ENCODE data around the gene MADCAM1. TPM values are rescaled to one million over a fixed set of nuclear protein-coding genes. Genes with fewer than 3 reads are reported as not detected.

Gene MADCAM1
- polyA plus RNA-seq, 1 experiment: not detected

DNA sequence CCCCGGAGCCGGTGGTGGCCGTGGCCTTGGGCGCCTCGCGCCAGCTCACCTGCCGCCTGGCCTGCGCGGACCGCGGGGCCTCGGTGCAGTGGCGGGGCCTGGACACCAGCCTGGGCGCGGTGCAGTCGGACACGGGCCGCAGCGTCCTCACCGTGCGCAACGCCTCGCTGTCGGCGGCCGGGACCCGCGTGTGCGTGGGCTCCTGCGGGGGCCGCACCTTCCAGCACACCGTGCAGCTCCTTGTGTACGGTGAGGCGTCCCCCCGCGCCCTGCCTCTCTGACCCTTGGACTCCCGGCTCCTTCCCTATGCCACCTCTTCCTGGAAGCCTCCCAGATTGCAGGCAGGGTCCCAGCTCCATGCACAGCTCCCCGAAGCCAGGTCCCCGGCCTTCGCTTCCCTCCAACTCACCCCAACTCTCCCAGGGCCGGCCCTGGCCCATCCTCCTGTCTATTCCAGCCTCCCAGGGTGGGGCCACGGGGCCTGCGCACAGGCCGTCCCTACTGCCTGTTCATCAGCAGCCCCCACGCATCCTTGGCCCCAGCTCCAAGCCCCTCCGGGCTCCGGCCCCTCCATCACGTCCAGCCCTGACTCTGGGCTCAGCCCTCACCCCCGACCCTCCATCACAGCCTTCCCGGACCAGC, 1.7 kb downstream of the MADCAM1 start:
- ChIA-PET CTCF (interaction anchor here (1.6 kb wide), 1 partner anchor 9 kb away, joined by 9 read pairs; no protein-coding TSS in a partner anchor), POLR2A (interaction anchor here (0.7 kb wide), 1 partner anchor 9 kb away, joined by 4 read pairs; no protein-coding TSS in a partner anchor)
- Histone ChIP-seq H3K4me3 (ENCODE audit: low read depth, low read length) (no peak overlapping the region), H3K9me3 (ENCODE audit: control insufficient read depth, insufficient read depth, low read length) (peaks cover 7% of the 10 kb centered on the region; the same call in 1 of the 2 replicates), H3K27me3 (ENCODE audit: control insufficient read depth, insufficient read depth, low read length) (peaks cover 22% of the 10 kb centered on the region), H3K27ac (ENCODE audit: low read depth, low read length) (no peak overlapping the region)
- TF ChIP-seq, protein P1, sequence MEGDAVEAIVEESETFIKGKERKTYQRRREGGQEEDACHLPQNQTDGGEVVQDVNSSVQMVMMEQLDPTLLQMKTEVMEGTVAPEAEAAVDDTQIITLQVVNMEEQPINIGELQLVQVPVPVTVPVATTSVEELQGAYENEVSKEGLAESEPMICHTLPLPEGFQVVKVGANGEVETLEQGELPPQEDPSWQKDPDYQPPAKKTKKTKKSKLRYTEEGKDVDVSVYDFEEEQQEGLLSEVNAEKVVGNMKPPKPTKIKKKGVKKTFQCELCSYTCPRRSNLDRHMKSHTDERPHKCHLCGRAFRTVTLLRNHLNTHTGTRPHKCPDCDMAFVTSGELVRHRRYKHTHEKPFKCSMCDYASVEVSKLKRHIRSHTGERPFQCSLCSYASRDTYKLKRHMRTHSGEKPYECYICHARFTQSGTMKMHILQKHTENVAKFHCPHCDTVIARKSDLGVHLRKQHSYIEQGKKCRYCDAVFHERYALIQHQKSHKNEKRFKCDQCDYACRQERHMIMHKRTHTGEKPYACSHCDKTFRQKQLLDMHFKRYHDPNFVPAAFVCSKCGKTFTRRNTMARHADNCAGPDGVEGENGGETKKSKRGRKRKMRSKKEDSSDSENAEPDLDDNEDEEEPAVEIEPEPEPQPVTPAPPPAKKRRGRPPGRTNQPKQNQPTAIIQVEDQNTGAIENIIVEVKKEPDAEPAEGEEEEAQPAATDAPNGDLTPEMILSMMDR (IDR thresholded peaks at IDR 0.05; ENCODE audit: low read depth, low read length): no peak
- no peak for DNase-seq (ENCODE audit: low read depth, low spot score)

GRCh38 chr19:498511-498891, 2.2 kb downstream of the MADCAM1 start:
- no peak overlapping the region for H3K4me3 ChIP-seq (ENCODE audit: low read depth, low read length)
- POLR2A ChIA-PET: interaction anchor here (0.6 kb wide), 1 partner anchor 76 kb away, joined by 3 read pairs; no protein-coding TSS in a partner anchor
- CTCF ChIA-PET: interaction anchor here (1.6 kb wide), 1 partner anchor 8 kb away, joined by 9 read pairs; no protein-coding TSS in a partner anchor
- H3K9me3 ChIP-seq (ENCODE audit: control insufficient read depth, insufficient read depth, low read length): peaks cover 1% of the 10 kb centered on the region; the same call in 1 of the 2 replicates
- DNase-seq (ENCODE audit: low read depth, low spot score): no peak
- peaks cover 22% of the 10 kb centered on the region for H3K27me3 ChIP-seq (ENCODE audit: control insufficient read depth, insufficient read depth, low read length)
- no peak overlapping the region for H3K27ac ChIP-seq (ENCODE audit: low read depth, low read length)
- TF ChIP-seq, protein P1 (IDR thresholded peaks at IDR 0.05; ENCODE audit: low read depth, low read length): no peak

- H3K27me3 ChIP-seq (ENCODE audit: control insufficient read depth, insufficient read depth, low read length): peaks cover 22% of the 10 kb centered on the region
- CTCF ChIA-PET: interaction anchor here (1.6 kb wide), 1 partner anchor 7 kb away, joined by 9 read pairs; no protein-coding TSS in a partner anchor
- TF ChIP-seq, protein P1 (IDR thresholded peaks at IDR 0.05; ENCODE audit: low read depth, low read length): no peak
- POLR2A ChIA-PET: interaction anchor here (0.6 kb wide), 1 partner anchor 77 kb away, joined by 3 read pairs; no protein-coding TSS in a partner anchor
- no peak for DNase-seq (ENCODE audit: low read depth, low spot score)
- no peak overlapping the region for H3K4me3 ChIP-seq (ENCODE audit: low read depth, low read length)
- H3K9me3 ChIP-seq (ENCODE audit: control insufficient read depth, insufficient read depth, low read length): no peaks in the 10 kb centered on the region; the same call in 1 of the 2 replicates
- H3K27ac ChIP-seq (ENCODE audit: low read depth, low read length): no peak overlapping the region
Measured at GRCh38 chr19:498977-499623, 2.8 kb downstream of the MADCAM1 start.

DNA sequence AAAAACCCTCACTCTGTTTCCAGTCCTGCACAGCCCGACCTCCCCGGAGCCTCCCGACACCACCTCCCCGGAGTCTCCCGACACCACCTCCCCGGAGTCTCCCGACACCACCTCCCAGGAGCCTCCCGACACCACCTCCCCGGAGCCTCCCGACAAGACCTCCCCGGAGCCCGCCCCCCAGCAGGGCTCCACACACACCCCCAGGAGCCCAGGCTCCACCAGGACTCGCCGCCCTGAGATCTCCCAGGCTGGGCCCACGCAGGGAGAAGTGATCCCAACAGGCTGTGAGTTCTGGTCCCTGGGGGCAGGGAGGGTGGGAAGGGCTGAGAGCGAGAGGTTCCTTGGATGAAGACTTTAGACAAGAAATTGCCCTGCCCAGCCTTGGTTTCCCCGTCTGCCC, 5.4 kb downstream of the MADCAM1 start:
- ChIA-PET CTCF (no interaction called here), POLR2A (no interaction called here)
- no peak overlapping the region for H3K4me3 ChIP-seq (ENCODE audit: low read depth, low read length)
- no peak overlapping the region for H3K27ac ChIP-seq (ENCODE audit: low read depth, low read length)
- no peaks in the 10 kb centered on the region; the same call in 1 of the 2 replicates for H3K9me3 ChIP-seq (ENCODE audit: control insufficient read depth, insufficient read depth, low read length)
- TF ChIP-seq, protein P1 (IDR thresholded peaks at IDR 0.05; ENCODE audit: low read depth, low read length): no peak
- H3K27me3 ChIP-seq (ENCODE audit: control insufficient read depth, insufficient read depth, low read length): peaks cover 17% of the 10 kb centered on the region
- DNase-seq (ENCODE audit: low read depth, low spot score): no peak

DNA sequence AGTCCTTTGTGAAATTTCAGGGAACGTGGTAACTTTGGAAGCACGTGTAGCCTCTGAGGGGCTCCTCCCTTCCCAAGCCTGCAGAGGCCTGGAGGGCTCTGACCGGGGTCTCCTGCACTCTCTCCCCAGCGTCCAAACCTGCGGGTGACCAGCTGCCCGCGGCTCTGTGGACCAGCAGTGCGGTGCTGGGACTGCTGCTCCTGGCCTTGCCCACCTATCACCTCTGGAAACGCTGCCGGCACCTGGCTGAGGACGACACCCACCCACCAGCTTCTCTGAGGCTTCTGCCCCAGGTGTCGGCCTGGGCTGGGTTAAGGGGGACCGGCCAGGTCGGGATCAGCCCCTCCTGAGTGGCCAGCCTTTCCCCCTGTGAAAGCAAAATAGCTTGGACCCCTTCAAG, 8.3 kb downstream of the MADCAM1 start:
- H3K27ac ChIP-seq (ENCODE audit: low read depth, low read length): no peak overlapping the region
- H3K9me3 ChIP-seq (ENCODE audit: control insufficient read depth, insufficient read depth, low read length): no peaks in the 10 kb centered on the region; the same call in 1 of the 2 replicates
- ChIA-PET POLR2A (no interaction called here), CTCF (interaction anchor here (0.7 kb wide), 1 partner anchor 9 kb away, joined by 4 read pairs; the partner anchor contains the start of gene MADCAM1)
- H3K4me3 ChIP-seq (ENCODE audit: low read depth, low read length): no peak overlapping the region
- TF ChIP-seq, protein P1 (IDR thresholded peaks at IDR 0.05; ENCODE audit: low read depth, low read length): no peak
- DNase-seq (ENCODE audit: low read depth, low spot score): no peak
- no peaks in the 10 kb centered on the region for H3K27me3 ChIP-seq (ENCODE audit: control insufficient read depth, insufficient read depth, low read length)

All from AG04450 (cell line).